Ecto neural progenitor cell (in vitro differentiated cells): Measurements from ENCODE around the gene KRTAP12-2.
"Not testable (repeated sequence)": the region's sequence is repeated elsewhere in the genome, so short reads cannot be mapped to it uniquely, and the experiment has no call there.

ENCODE experiments used
- DNase-seq: peaks from one replicate; pipeline ENCODE4 v3.0.0-alpha.2; 2018; ENCODE audit warnings: low spot score

KRTAP12-2 gene

GRCh38 chr21:44650265-44650972 lies 16.3 kb downstream of the KRTAP12-2 start:
- DNase-seq = no peak

- no peak for DNase-seq
Observed at GRCh38 chr21:44649521-44650100, 17.1 kb downstream of the KRTAP12-2 start.

- DNase-seq = peak; percentile 48
Observed at GRCh38 chr21:44648557-44649311, 18.0 kb downstream of the KRTAP12-2 start.

DNA sequence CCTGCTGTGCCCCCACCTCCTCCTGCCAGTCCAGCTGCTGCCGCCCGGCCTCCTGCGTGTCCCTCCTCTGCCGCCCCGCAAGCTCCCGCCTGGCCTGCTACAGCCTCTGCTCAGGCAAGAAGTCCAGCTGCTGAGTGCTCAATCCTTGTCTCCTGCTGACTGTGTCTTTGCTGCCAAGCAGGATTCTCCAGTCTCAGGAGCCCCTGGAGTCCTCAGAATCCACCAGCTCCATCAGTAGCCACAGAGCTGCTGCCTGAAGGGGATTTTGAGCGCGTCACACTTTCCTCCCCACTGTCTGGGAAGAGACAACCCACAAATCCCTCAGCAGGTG lies 19.5 kb downstream of the KRTAP12-2 start:
- DNase-seq = peak; percentile 54

DNA sequence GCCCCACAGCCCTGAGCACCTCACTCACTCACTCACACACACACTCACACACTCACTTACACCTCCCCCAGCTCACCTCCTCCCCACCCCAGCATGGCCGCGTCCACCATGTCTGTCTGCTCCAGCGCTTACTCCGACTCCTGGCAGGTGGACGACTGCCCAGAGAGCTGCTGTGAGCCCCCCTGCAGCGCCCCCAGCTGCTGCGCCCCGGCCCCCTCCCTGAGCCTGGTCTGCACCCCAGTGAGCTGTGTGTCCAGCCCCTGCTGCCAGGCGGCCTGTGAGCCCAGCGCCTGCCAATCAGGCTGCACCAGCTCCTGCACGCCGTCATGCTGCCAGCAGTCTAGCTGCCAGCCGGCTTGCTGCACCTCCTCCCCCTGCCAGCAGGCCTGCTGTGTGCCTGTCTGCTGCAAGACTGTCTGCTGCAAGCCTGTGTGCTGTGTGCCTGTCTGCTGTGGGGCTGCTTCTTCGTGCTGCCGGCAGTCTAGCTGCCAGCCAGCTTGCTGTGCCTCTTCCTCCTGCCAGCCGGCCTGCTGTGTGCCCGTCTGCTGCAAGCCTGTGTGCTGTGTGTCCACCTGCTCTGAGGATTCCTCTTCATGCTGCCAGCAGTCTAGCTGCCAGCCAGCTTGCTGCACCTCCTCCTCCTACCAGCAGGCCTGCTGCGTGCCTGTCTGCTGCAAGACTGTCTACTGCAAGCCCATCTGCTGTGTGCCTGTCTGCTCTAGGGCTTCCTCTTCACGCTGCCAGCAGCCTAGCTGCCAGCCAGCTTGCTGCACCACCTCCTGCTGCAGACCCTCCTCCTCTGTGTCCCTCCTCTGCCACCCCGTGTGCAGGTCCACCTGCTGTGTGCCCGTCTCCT lies 20.1 kb downstream of the KRTAP12-2 start, which contains the start of gene KRTAP10-11:
Gene KRTAP10-11 (plus strand): TSS at position 49 of the 856 bp plus-strand sequence. CDS start 45 bp downstream, at position 94.
- DNase-seq = not testable (repeated sequence)

GRCh38 chr21:44644878-44645277 lies 21.8 kb downstream of the KRTAP12-2 start:
- no peak for DNase-seq

- peak; percentile 45 for DNase-seq
Observed at GRCh38 chr21:44643741-44644310, 22.9 kb downstream of the KRTAP12-2 start.

GRCh38 chr21:44640761-44641160 lies 26.0 kb downstream of the KRTAP12-2 start:
- peak; percentile 32 for DNase-seq

DNA sequence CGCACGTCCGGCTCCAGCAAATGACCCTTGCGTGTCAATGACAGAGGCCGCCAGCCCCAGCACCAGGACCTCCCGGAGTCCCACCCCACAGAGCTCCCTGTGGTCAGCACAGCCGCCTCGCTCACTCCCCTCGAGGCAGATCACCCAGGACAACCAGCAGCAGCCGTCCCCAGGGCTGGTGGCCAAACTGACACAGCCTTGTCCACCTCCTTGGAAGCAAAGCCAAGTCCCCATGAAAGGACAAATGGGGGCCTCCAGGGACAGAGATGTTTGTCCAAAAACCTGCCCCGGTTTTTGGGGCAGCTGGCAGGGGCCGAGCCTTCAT lies 27.4 kb downstream of the KRTAP12-2 start:
- no peak for DNase-seq

DNA sequence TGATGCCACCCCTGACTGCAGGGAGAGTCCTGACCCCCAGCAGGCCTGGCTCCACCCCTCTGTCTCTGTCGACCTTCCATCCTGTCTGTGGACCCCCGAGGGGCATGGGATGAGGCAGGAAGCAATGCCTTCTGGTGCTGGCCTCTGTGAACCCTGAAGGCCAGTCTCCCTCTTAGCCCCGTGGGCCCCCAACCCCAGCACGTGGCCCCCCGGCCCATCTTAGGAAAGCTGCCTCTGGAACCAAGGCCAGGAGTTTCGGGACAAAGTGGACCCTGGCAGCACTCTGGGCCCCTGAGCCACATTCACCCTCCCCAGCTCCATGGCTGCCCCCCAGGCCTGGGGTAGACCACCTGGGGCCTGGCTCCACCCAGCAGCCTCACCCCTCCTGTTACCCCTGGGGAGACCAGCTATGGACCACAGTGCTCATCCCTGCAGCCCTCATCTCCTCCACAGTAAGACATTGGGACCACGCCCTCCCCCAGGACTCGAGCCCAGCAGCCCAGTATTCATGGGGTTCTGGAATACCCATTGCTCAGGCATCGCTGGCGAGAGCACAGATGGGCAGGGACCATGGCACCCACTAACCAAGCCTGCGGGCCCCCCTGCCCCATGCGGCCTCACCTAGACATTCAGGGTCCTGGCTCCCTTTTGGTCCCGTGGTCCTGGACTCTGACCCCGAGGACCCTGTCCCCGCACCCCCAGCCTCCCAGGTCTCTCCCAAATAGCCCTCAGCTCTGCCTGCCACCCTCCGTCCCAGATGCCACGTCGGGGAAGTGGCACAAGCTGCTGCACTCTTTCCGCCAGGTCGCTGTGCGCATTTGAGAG lies 28.0 kb downstream of the KRTAP12-2 start:
- DNase-seq = peak; percentile 35

DNA sequence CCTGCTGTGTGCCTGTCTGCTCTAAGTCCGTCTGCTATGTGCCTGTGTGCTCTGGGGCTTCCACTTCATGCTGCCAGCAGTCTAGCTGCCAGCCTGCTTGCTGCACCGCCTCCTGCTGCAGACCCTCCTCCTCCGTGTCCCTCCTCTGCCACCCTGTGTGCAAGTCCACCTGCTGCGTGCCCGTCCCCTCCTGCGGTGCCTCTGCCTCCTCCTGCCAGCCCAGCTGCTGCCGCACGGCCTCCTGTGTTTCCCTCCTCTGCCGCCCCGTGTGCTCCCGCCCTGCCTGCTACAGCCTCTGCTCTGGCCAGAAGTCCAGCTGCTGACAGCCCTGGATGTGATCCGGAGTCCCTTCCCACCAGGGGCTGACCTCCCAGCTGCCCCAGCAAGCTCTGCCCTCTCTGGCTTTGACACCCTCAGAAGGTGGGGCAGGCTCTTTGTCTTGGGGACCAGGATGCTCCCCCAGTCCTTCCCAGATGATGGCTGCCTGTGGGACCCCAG lies 28.8 kb downstream of the KRTAP12-2 start:
- not testable (repeated sequence) for DNase-seq

GRCh38 chr21:44637018-44637850 lies 29.5 kb downstream of the KRTAP12-2 start, which contains the start of gene KRTAP10-10:
Gene KRTAP10-10, plus strand, starts transcription at chr21:44637356. Its CDS starts 62 bp downstream, at chr21:44637418.
- DNase-seq = peak; percentile 54

DNA sequence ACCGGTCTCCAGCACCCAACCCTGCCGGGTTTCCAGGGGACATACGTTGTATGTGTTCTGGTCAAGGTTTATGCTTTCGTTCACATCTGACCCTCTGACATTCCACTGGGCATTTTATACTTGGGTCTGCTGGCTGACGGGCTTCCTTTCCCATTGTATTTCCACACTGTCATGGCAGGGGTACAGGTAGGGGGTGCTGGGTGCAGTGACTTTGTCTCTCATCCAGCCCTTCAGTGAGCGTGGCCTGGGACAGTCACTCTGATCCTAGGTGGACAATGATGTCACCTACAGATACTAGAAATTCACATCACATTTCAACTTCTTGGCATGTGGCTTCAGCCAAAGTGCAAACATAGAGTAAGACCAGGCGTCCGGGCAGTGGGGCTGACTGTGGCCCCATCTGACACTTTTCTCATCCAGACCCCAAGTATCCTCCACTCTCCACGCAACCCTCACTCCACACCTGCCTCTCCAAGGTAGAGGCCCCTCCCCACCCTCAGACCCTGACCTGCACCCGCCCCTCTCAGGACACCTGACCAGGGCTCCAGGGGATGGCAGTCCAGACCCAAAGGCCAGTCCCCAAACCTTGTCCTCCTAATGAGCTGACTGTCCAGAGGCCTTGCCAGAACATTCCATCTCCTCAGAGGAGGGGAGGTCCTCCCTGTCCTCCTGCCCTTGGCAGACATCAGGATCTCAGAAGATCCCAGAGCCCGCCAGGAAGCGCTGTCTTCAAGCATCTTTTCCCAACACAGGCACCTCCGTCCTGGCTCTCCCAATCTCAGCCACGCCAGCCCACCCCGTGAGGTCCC lies 30.3 kb downstream of the KRTAP12-2 start:
- peak; percentile 36 for DNase-seq

DNA sequence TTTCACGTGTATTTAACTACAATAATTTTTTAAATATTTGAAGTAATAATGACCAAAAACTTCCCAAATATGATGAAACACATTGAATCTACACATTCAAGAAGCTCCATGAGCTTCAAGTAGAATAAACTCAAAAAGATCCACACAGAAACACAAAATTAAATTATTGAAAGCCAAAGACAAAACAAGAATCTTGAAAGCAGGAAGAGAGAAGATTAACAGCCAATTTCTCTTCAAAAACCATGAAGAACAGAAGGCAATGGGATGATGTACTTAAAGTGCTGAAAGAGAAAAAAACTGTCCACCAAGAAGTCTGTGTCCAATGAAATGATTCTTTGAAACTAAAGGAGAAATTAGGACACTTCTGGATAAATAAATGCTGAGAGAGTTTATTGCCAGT lies 34.7 kb downstream of the KRTAP12-2 start:
- no peak for DNase-seq

- DNase-seq = peak; percentile 7
Observed at GRCh38 chr21:44630440-44630839, 36.3 kb downstream of the KRTAP12-2 start.

- peak; percentile 36 for DNase-seq
Observed at GRCh38 chr21:44628707-44629391, 37.9 kb downstream of the KRTAP12-2 start.

DNA sequence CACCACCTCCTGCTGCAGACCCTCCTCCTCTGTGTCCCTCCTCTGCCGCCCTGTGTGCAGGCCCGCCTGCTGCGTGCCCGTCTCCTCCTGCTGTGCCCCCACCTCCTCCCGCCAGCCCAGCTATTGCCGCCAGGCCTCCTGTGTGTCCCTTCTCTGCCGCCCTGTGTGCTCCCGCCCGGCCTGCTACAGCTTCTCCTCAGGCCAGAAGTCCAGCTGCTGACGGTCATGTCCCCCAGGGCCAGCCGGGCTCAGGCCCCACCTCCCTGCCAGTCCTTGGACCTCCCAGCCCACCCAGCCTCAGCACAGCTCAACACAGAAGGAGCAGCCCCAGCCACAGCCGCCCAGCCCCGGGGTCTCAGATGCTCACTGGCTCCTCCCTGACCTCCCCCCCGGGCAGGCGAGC lies 38.9 kb downstream of the KRTAP12-2 start:
- DNase-seq = peak; percentile 48

DNA sequence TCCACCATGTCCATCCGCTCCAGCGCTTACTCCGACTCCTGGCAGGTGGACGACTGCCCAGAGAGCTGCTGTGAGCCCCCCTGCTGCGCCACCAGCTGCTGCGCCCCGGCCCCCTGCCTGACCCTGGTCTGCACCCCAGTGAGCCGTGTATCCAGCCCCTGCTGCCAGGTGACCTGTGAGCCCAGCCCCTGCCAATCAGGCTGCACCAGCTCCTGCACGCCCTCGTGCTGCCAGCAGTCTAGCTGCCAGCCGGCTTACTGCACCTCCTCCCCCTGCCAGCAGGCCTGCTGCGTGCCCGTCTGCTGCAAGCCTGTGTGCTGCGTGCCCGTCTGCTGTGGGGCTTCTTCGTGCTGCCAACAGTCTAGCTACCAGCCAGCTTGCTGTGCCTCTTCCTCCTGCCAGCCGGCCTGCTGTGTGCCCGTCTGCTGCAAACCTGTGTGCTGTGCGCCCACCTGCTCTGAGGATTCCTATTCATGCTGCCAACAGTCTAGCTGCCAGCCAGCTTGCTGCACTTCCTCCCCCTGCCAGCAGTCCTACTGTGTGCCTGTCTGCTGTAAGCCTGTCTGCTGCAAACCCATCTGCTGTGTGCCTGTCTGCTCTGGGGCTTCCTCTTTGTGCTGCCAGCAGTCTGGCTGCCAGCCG lies 39.4 kb downstream of the KRTAP12-2 start:
- not testable (repeated sequence) for DNase-seq
